SK-N-SH treated with all-trans-retinoic acid at 6 μM for 48 hours (cell line): Measurements from ENCODE around the gene OSGEP.

Experiments used
- ATAC-seq: fragments of 200-7000 bp; cut with Tn5 transposase; 3 replicates; pipeline ENCODE4 v1.9.1; 2020; ENCODE audit warnings: mild to moderate bottlenecking, moderate library complexity
- BACH2 ChIP-seq: fragments of 250-450 bp; sonication (Bioruptor Pico); IDR thresholded peaks from 2 replicates; pipeline ENCODE4 v1.9.0; 2021; ENCODE audit warnings: mild to moderate bottlenecking, borderline replicate concordance
- CREB5 ChIP-seq: fragments of 250-450 bp; sonication (Bioruptor Pico); IDR thresholded peaks from 2 replicates; pipeline ENCODE4 v1.5.1; 2020; ENCODE audit warnings: low read depth, mild to moderate bottlenecking, moderate library complexity
- CSDC2 ChIP-seq: fragments of 250-450 bp; sonication (Bioruptor Pico); IDR thresholded peaks from 2 replicates; pipeline ENCODE4 v1.5.0; 2020; ENCODE audit warnings: mild to moderate bottlenecking, moderate library complexity
- CSRNP3 ChIP-seq: fragments of 250-450 bp; sonication (Bioruptor Pico); IDR thresholded peaks from 2 replicates; pipeline ENCODE4 v1.5.1; 2021; ENCODE audit warnings: mild to moderate bottlenecking, moderate library complexity
- ESRRG ChIP-seq: fragments of 250-450 bp; sonication (Bioruptor Pico); IDR thresholded peaks from 2 replicates; pipeline ENCODE4 v1.6.1; 2021; ENCODE audit warnings: mild to moderate bottlenecking
- GLIS3 ChIP-seq: fragments of 250-450 bp; sonication (Bioruptor Pico); IDR thresholded peaks from 2 replicates; pipeline ENCODE4 v1.5.0; 2020; ENCODE audit warnings: mild to moderate bottlenecking, moderate library complexity
- ISL1 ChIP-seq: fragments of 250-450 bp; sonication (Bioruptor Pico); IDR thresholded peaks from 2 replicates; pipeline ENCODE4 v2.1.2; 2022; ENCODE audit warnings: mild to moderate bottlenecking, moderate library complexity
- OSR1 ChIP-seq: fragments of 250-450 bp; sonication (Bioruptor Pico); IDR thresholded peaks from 2 replicates; pipeline ENCODE4 v1.8.0; 2022; ENCODE audit warnings: moderate library complexity, mild to moderate bottlenecking, inconsistent platforms
- PATZ1 ChIP-seq: fragments of 250-450 bp; sonication (Bioruptor Pico); IDR thresholded peaks from 2 replicates; pipeline ENCODE4 v1.8.0; 2020; ENCODE audit warnings: mild to moderate bottlenecking, moderate library complexity, borderline replicate concordance
- POU6F1 ChIP-seq: fragments of 250-450 bp; sonication (Bioruptor Pico); IDR thresholded peaks from 2 replicates; pipeline ENCODE4 v1.8.0; 2021; ENCODE audit warnings: low read depth, mild to moderate bottlenecking, moderate library complexity, borderline replicate concordance
- RARB ChIP-seq: fragments of 250-450 bp; sonication (Bioruptor Pico); IDR thresholded peaks from 2 replicates; pipeline ENCODE4 v1.8.0; 2021; ENCODE audit warnings: mild to moderate bottlenecking, moderate library complexity
- TCF4 ChIP-seq: fragments of 250-450 bp; sonication (Bioruptor Pico); IDR thresholded peaks from 2 replicates; pipeline ENCODE4 v1.8.0; 2021; ENCODE audit warnings: mild to moderate bottlenecking, moderate library complexity, borderline replicate concordance
- ZC3H10 ChIP-seq: fragments of 250-450 bp; sonication (Bioruptor Pico); IDR thresholded peaks from 2 replicates; pipeline ENCODE4 v1.5.1; 2021; ENCODE audit warnings: mild to moderate bottlenecking, moderate library complexity
- ZFP3 ChIP-seq: fragments of 250-450 bp; sonication (Bioruptor Pico); IDR thresholded peaks from 2 replicates; pipeline ENCODE4 v1.5.0; 2020; ENCODE audit warnings: mild to moderate bottlenecking, moderate library complexity
- ZFP30 ChIP-seq: fragments of 450-650 bp; formaldehyde crosslinking; IDR thresholded peaks from 2 replicates; pipeline ENCODE4 v1.5.0; 2022; ENCODE audit warnings: mild to moderate bottlenecking, moderate library complexity
- ZNF70 ChIP-seq: fragments of 450-650 bp; formaldehyde crosslinking; IDR thresholded peaks from 2 replicates; pipeline ENCODE4 v1.5.0; 2020; ENCODE audit warnings: mild to moderate bottlenecking, moderate library complexity
- ZNF8 ChIP-seq: fragments of 450-650 bp; formaldehyde crosslinking; IDR thresholded peaks from 2 replicates; pipeline ENCODE4 v1.5.0; 2020; ENCODE audit warnings: mild to moderate bottlenecking, moderate library complexity
- TF ChIP-seq, protein P1 (sequence below): fragments of 250-450 bp; sonication (Bioruptor Pico); IDR thresholded peaks from 2 replicates; pipeline ENCODE4 v1.5.0; 2020; ENCODE audit warnings: mild to moderate bottlenecking, moderate library complexity

OSGEP gene

GRCh38 chr14:20478894-20479293 lies 24.3 kb upstream of the OSGEP start:
- TF ChIP-seq GLIS3 (CRISPR knock-in tag) (no peak), ESRRG (CRISPR knock-in tag) (no peak), OSR1 (CRISPR knock-in tag) (no peak), TCF4 (CRISPR knock-in tag) (no peak), ZNF70 (CRISPR knock-in tag) (no peak), ZFP3 (CRISPR knock-in tag) (no peak), BACH2 (no peak), CSDC2 (CRISPR knock-in tag) (no peak)
- no peak for ATAC-seq

DNA sequence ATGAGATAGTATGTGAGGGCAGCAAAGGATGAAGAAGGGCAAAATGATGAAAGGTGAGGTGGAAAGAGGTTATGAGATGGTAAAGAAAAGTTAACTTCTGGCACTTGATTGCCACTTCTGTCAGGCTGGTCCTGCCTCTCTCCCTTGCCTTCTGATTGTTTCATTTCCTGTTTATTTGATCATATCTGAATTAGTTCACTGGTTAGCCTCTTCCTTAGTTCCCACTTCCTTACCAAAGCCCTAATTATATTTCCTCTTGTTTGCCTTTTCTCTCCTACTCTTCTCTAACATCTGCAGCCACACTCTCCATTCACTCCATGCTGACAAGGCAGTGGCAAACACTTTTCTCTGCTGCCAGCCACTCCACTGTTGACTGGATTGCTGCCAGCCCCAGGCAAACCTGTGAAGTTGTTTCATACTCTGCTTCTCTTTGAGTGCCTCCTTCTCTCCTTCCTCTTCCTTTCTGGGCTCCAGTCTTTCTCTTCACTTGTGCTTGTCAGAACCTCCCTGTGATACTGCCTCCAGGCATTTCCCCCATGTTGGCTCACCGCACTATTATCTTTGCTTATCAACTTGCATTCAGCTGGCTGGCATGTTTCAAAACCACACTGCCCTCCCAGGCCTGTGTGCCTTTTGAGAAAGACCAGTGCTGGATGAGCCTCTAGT lies 22.7 kb upstream of the OSGEP start:
- TF ChIP-seq TCF4 (CRISPR knock-in tag) = peak; percentile 56; the same call in 1 of the 2 replicates
- TF ChIP-seq ZNF70 (CRISPR knock-in tag) = no peak
- TF ChIP-seq, all 23 proteins: peak for 1
- peak; percentile 44 for ATAC-seq

- TF ChIP-seq CREB5 (CRISPR knock-in tag) (no peak), CSRNP3 (no peak), POU6F1 (CRISPR knock-in tag) (no peak), RARB (CRISPR knock-in tag) (no peak), OSR1 (CRISPR knock-in tag) (no peak), ISL1 (no peak), ZNF8 (CRISPR knock-in tag) (no peak), TCF4 (CRISPR knock-in tag) (no peak), ESRRG (CRISPR knock-in tag) (no peak), BACH2 (no peak), ZFP3 (CRISPR knock-in tag) (no peak), PATZ1 (CRISPR knock-in tag) (no peak), ZC3H10 (no peak), GLIS3 (CRISPR knock-in tag) (no peak), ZNF70 (CRISPR knock-in tag) (no peak)
- TF ChIP-seq, protein P1, sequence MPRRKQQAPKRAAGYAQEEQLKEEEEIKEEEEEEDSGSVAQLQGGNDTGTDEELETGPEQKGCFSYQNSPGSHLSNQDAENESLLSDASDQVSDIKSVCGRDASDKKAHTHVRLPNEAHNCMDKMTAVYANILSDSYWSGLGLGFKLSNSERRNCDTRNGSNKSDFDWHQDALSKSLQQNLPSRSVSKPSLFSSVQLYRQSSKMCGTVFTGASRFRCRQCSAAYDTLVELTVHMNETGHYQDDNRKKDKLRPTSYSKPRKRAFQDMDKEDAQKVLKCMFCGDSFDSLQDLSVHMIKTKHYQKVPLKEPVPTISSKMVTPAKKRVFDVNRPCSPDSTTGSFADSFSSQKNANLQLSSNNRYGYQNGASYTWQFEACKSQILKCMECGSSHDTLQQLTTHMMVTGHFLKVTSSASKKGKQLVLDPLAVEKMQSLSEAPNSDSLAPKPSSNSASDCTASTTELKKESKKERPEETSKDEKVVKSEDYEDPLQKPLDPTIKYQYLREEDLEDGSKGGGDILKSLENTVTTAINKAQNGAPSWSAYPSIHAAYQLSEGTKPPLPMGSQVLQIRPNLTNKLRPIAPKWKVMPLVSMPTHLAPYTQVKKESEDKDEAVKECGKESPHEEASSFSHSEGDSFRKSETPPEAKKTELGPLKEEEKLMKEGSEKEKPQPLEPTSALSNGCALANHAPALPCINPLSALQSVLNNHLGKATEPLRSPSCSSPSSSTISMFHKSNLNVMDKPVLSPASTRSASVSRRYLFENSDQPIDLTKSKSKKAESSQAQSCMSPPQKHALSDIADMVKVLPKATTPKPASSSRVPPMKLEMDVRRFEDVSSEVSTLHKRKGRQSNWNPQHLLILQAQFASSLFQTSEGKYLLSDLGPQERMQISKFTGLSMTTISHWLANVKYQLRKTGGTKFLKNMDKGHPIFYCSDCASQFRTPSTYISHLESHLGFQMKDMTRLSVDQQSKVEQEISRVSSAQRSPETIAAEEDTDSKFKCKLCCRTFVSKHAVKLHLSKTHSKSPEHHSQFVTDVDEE (CRISPR knock-in tag) = no peak
These were observed 22.2 kb upstream of the OSGEP start for GRCh38 chr14:20476776-20477175.

GRCh38 chr14:20472536-20473169 lies 18.0 kb upstream of the OSGEP start:
- ATAC-seq = no peak
- TF ChIP-seq CREB5 (CRISPR knock-in tag) (no peak), ZFP30 (CRISPR knock-in tag) (no peak), POU6F1 (CRISPR knock-in tag) (no peak)

More at GRCh38 chr14:20476776-20477175, 22.2 kb upstream of the OSGEP start:
- no peak for ATAC-seq
